OCI-LY7 (cell line): Measurements from ENCODE around the gene KIF16B.

Experiments used
- CTCF ChIP-seq: fragments of 200-600 bp; sonication (generic); conservative IDR thresholded peaks from 2 replicates; pipeline ENCODE4 v1.5.1; 2014; ENCODE audit warnings: mild to moderate bottlenecking, antibody characterized with exemption, low read length, moderate library complexity, mixed read lengths
- EZH2phosphoT487 ChIP-seq: fragments of 200-600 bp; sonication (generic); IDR thresholded peaks from 2 replicates; pipeline ENCODE4 v1.6.1; 2018; ENCODE audit warnings: low read depth, borderline replicate concordance, mild to moderate bottlenecking, mixed run types, antibody characterized with exemption, low read length, moderate library complexity, mixed read lengths

GRCh38 chr20:16378712-16379370 is 194.4 kb downstream of the KIF16B start:
- TF ChIP-seq CTCF (no peak), EZH2phosphoT487 (no peak)
